Prostate gland (tissue), 2 donors: Measurements from ENCODE around the gene COL5A1. TPM values are rescaled to one million over a fixed set of nuclear protein-coding genes. Genes with fewer than 3 reads are reported as not detected.

Experiments used
- DNase-seq: peaks from one replicate; pipeline ENCODE4 v3.0.0-alpha.2; 2019; ENCODE audit warnings: low spot score
- H3K27ac ChIP-seq, 2 donors: fragments of 200-600 bp; sonication (generic); 2 replicates each; pipeline ENCODE4 v1.5.1; 2017 to 2019
- H3K27me3 ChIP-seq: fragments of 200-600 bp; sonication (generic); replicated peaks from 2 replicates; pipeline ENCODE4 v1.5.1; 2019; ENCODE audit not compliant: insufficient read depth
- H3K36me3 ChIP-seq, 2 donors: fragments of 200-600 bp; sonication (generic); 1 replicate in 1 of 2; 2 replicates in 1 of 2; pipeline versions ENCODE4 v1.5.1 to v1.8.1; 2017 to 2019
- H3K4me1 ChIP-seq: fragments of 200-600 bp; sonication (generic); replicated peaks from 2 replicates; pipeline ENCODE4 v1.5.1; 2019
- H3K4me3 ChIP-seq, 2 donors: fragments of 200-600 bp; sonication (generic); 2 replicates each; pipeline ENCODE4 v1.5.1; 2017 to 2019
- H3K9me3 ChIP-seq: fragments of 200-600 bp; sonication (generic); 2 replicates; pipeline ENCODE4 v1.5.1; 2017
- CTCF ChIP-seq, 4 experiments: fragments of 200-600 bp in 2 of 4; fragments of 450-650 bp in 2 of 4; sonication (generic) in 2 of 4; IDR thresholded peaks; 1 replicate in 3 of 4; 2 replicates in 1 of 4; pipeline ENCODE4 v1.5.1; 2016 to 2019; ENCODE audit warnings: antibody characterized with exemption in 4 of 4, mild to moderate bottlenecking in 2 of 4, moderate library complexity in 2 of 4
- POLR2A ChIP-seq: fragments of 450-650 bp; IDR thresholded peaks from one replicate; pipeline ENCODE4 v1.6.1; 2016; ENCODE audit warnings: antibody characterized with exemption, mild to moderate bottlenecking
- POLR2AphosphoS5 ChIP-seq: sonication (generic); formaldehyde crosslinking; IDR thresholded peaks from one replicate; pipeline ENCODE4 v1.6.1; 2017; ENCODE audit warnings: antibody characterized with exemption
- WGBS: methylation state at CpG from one replicate; pipeline ENCODE4 v1.1.5; 2018; 5-methylcytosine and 5-hydroxymethylcytosine counted together
- intact Hi-C: fragments of 100-400 bp; cut with DNase I; formaldehyde crosslinking; loops from one replicate; pipeline ENCODE4 v1.14.2; 2022
- total RNA-seq, 2 donors: library from RNA; depleted of rRNA; stranded (reverse); fragments of >200 nt; gene quantifications; one replicate each; pipeline ENCODE4 v1.1.0, GENCODE V29; 2016

Gene COL5A1
- total RNA-seq, 2 donors from 2014 or later: 16.9 to 36.0 TPM

- no peak for DNase-seq
- TF ChIP-seq POLR2A (no peak), POLR2AphosphoS5 (no peak), CTCF (IDR thresholded peaks at IDR 0.05) (no peak)
- H3K36me3 ChIP-seq: no peaks in the 10 kb centered on the region
- intact Hi-C loops: no loop called here
- no peaks in the 10 kb centered on the region for H3K9me3 ChIP-seq
- H3K4me3 ChIP-seq: no peak overlapping the region
- no peaks in the 10 kb centered on the region for H3K4me1 ChIP-seq
- no peaks in the 10 kb centered on the region for H3K27me3 ChIP-seq
- H3K27ac ChIP-seq: no peak overlapping the region
- 88% methylated on average over 7 of the region's 7 CpGs for WGBS
These were observed 22.1 kb upstream of the COL5A1 start for GRCh38 chr9:134619448-134619982.

GRCh38 chr9:134619983-134620661, 21.5 kb upstream of the COL5A1 start:
- TF ChIP-seq CTCF (IDR thresholded peaks at IDR 0.05) (no peak), POLR2A (no peak), POLR2AphosphoS5 (no peak)
- 89% methylated on average over 19 of the region's 19 CpGs for WGBS
- no peaks in the 10 kb centered on the region for H3K36me3 ChIP-seq

GRCh38 chr9:134620751-134621557, 20.6 kb upstream of the COL5A1 start:
- no peaks in the 10 kb centered on the region for H3K27me3 ChIP-seq
- WGBS: 87% methylated on average over 21 of the region's 21 CpGs
- DNase-seq: no peak
- no peaks in the 10 kb centered on the region for H3K9me3 ChIP-seq
- TF ChIP-seq POLR2AphosphoS5: no peak
- no peak for TF ChIP-seq POLR2A
- TF ChIP-seq CTCF (IDR thresholded peaks at IDR 0.05): no peak
- no peak overlapping the region for H3K4me3 ChIP-seq
- no peaks in the 10 kb centered on the region for H3K4me1 ChIP-seq
- H3K36me3 ChIP-seq: no peaks in the 10 kb centered on the region
- no peak overlapping the region for H3K27ac ChIP-seq
- intact Hi-C loops: no loop called here

More at GRCh38 chr9:134619983-134620661, 21.5 kb upstream of the COL5A1 start:
- Histone ChIP-seq H3K4me3 (no peak overlapping the region), H3K27ac (no peak overlapping the region), H3K27me3 (no peaks in the 10 kb centered on the region), H3K4me1 (no peaks in the 10 kb centered on the region), H3K9me3 (no peaks in the 10 kb centered on the region)
- DNase-seq: no peak
- intact Hi-C loops: no loop called here

GRCh38 chr9:134621558-134622110, 20.0 kb upstream of the COL5A1 start:
- Histone ChIP-seq H3K27me3 (no peaks in the 10 kb centered on the region), H3K9me3 (no peaks in the 10 kb centered on the region), H3K27ac (no peak overlapping the region), H3K4me3 (no peak overlapping the region), H3K4me1 (no peaks in the 10 kb centered on the region), H3K36me3 (no peaks in the 10 kb centered on the region)
- no peak for DNase-seq
- intact Hi-C loops: no loop called here
- WGBS: 93% methylated on average over 12 of the region's 12 CpGs
- TF ChIP-seq CTCF (IDR thresholded peaks at IDR 0.05) (no peak), POLR2A (no peak), POLR2AphosphoS5 (no peak)
